Esophagus muscularis mucosa (tissue), 3 donors: ENCODE data around the gene POLR2E.

Source experiments
- POLR2A ChIP-seq: fragments of 450-650 bp; IDR thresholded peaks from one replicate; pipeline ENCODE4 v1.6.1; 2017; ENCODE audit warnings: antibody characterized with exemption, moderate library complexity, mild to moderate bottlenecking, low read depth
- POLR2AphosphoS5 ChIP-seq, 2 donors: sonication (generic); formaldehyde crosslinking; IDR thresholded peaks; one replicate each; pipeline ENCODE4 v1.6.1; 2017; ENCODE audit warnings: antibody characterized with exemption in 2 of 2
- TF ChIP-seq, protein P1 (sequence below), 3 experiments: fragments of 200-600 bp in 2 of 3; fragments of 450-650 bp in 1 of 3; sonication (generic) in 2 of 3; IDR thresholded peaks; one replicate each; pipeline ENCODE4 v1.5.1; 2017 to 2019; ENCODE audit warnings: antibody characterized with exemption in 3 of 3, mild to moderate bottlenecking in 2 of 3, moderate library complexity in 1 of 3

DNA sequence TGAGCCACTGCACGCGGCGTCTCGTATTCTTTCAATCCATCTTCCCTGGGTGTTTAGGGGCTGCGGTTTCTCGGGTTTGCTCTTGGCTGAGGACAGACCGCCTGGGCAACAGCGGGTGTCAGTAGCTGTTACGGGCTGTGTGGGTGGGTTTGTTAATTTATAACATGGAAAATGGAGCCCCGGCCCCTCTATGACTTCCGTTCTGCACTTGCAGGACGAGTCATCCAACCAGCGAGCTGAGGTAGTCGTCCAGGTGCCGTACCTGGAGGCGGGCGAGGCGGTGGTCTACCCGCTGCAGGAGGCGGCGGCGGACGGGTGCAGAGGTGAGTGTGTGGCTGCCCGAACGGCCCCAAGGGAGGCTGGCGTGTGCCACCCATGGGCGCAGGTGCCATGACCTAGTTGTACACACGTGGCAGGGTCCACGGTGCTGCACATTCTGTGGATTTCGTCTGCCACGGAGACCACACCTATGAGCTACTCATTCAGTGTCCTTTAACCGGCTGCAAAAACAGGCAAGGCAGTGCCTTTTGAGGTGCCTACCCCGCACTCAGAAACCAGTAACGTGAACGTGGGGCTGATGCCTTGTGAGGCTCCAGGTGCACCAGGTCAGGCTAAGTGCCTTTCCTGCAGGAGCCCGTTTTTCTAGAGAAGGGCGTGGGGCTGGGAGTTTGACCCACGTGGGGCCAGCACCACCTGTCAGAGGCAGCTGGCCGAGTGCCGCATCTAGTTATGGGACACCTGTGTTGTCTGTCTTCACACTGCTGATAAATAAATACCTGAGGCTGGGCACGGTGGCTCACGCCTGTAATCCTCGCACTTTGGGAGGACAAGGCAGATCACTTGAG, 10.9 kb downstream of the POLR2E start:
- TF ChIP-seq, protein P1, sequence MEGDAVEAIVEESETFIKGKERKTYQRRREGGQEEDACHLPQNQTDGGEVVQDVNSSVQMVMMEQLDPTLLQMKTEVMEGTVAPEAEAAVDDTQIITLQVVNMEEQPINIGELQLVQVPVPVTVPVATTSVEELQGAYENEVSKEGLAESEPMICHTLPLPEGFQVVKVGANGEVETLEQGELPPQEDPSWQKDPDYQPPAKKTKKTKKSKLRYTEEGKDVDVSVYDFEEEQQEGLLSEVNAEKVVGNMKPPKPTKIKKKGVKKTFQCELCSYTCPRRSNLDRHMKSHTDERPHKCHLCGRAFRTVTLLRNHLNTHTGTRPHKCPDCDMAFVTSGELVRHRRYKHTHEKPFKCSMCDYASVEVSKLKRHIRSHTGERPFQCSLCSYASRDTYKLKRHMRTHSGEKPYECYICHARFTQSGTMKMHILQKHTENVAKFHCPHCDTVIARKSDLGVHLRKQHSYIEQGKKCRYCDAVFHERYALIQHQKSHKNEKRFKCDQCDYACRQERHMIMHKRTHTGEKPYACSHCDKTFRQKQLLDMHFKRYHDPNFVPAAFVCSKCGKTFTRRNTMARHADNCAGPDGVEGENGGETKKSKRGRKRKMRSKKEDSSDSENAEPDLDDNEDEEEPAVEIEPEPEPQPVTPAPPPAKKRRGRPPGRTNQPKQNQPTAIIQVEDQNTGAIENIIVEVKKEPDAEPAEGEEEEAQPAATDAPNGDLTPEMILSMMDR (IDR thresholded peaks at IDR 0.05), result no peak
- TF ChIP-seq POLR2A (no peak), POLR2AphosphoS5 (IDR thresholded peaks at IDR 0.05) (no peak)
